Measurements from ENCODE around the gene TCEA3.

TCEA3 gene

GRCh38 chr1:23444596-23445390 lies 20.2 kb upstream of the TCEA3 start:
- FAIRE-seq, result no peak

GRCh38 chr1:23444104-23444533 lies 19.6 kb upstream of the TCEA3 start:
- no peak for FAIRE-seq

- FAIRE-seq, result no peak
Measured at GRCh38 chr1:23442751-23443150, 18.2 kb upstream of the TCEA3 start.

- FAIRE-seq, result no peak
Measured at GRCh38 chr1:23441446-23442148, 17.0 kb upstream of the TCEA3 start.

GRCh38 chr1:23438545-23438944 lies 14.0 kb upstream of the TCEA3 start:
- no peak for FAIRE-seq

- FAIRE-seq, result no peak
Measured at GRCh38 chr1:23437355-23437664, 12.8 kb upstream of the TCEA3 start.

- no peak for FAIRE-seq
Measured at GRCh38 chr1:23436520-23437354, 12.2 kb upstream of the TCEA3 start.

GRCh38 chr1:23434260-23434775 lies 9.8 kb upstream of the TCEA3 start:
- FAIRE-seq, result no peak

GRCh38 chr1:23433122-23433521 lies 8.6 kb upstream of the TCEA3 start:
- no peak for FAIRE-seq

- FAIRE-seq, result no peak
Measured at GRCh38 chr1:23431431-23431830, 6.9 kb upstream of the TCEA3 start.

GRCh38 chr1:23430803-23431202 lies 6.3 kb upstream of the TCEA3 start:
- no peak for FAIRE-seq

- no peak for FAIRE-seq
Measured at GRCh38 chr1:23428136-23428905, 3.8 kb upstream of the TCEA3 start.

GRCh38 chr1:23427550-23427949 lies 3.0 kb upstream of the TCEA3 start:
- no peak for FAIRE-seq

- FAIRE-seq, result no peak
Measured at GRCh38 chr1:23426828-23427227, 2.3 kb upstream of the TCEA3 start.

- no peak for FAIRE-seq
Measured at GRCh38 chr1:23425193-23425494, 596 bp upstream of the TCEA3 start.

- FAIRE-seq, result no peak
Measured at GRCh38 chr1:23423415-23424292, 894 bp downstream of the TCEA3 start.

- no peak for FAIRE-seq
Measured at GRCh38 chr1:23422941-23423340, 1.6 kb downstream of the TCEA3 start.

- FAIRE-seq, result no peak
Measured at GRCh38 chr1:23422241-23422877, 2.2 kb downstream of the TCEA3 start.

GRCh38 chr1:23421753-23422240 lies 2.8 kb downstream of the TCEA3 start:
- no peak for FAIRE-seq

GRCh38 chr1:23421343-23421742 lies 3.2 kb downstream of the TCEA3 start:
- FAIRE-seq, result no peak

GRCh38 chr1:23420778-23421177 lies 3.8 kb downstream of the TCEA3 start:
- FAIRE-seq, result no peak

All from islet of Langerhans (tissue), 1 donor.